Measurements from ENCODE around the gene ASAP2. TPM values are rescaled to one million over a fixed set of nuclear protein-coding genes. Genes with fewer than 3 reads are reported as not detected.

Gene ASAP2
- total RNA-seq, 1 donor from 2014 or later: 45.6 TPM

- Mint-ChIP-seq H3K27ac (no peak overlapping the region), H3K36me3 (peaks cover 13% of the 10 kb centered on the region), H3K27me3 (no peaks in the 10 kb centered on the region), H3K9me3 (no peaks in the 10 kb centered on the region), H3K4me3 (no peak overlapping the region), H3K4me1 (ENCODE audit: unreplicated experiment) (peaks cover 22% of the 10 kb centered on the region)
- no peak for TF ChIP-seq CTCF (conservative IDR thresholded peaks at IDR 0.05)
- DNase-seq (ENCODE audit: extremely low spot score, unreplicated experiment): no peak
Observed at GRCh38 chr2:9418746-9419145, 212.1 kb downstream of the ASAP2 start.

GRCh38 chr2:9419541-9419940 is 212.9 kb downstream of the ASAP2 start:
- TF ChIP-seq CTCF (conservative IDR thresholded peaks at IDR 0.05): no peak
- no peaks in the 10 kb centered on the region for H3K9me3 Mint-ChIP-seq
- peak overlapping the region; percentile 29 for H3K4me3 Mint-ChIP-seq
- DNase-seq (ENCODE audit: extremely low spot score, unreplicated experiment): no peak
- H3K27ac Mint-ChIP-seq: no peak overlapping the region
- H3K36me3 Mint-ChIP-seq: peaks cover 10% of the 10 kb centered on the region
- no peaks in the 10 kb centered on the region for H3K27me3 Mint-ChIP-seq
- peaks cover 22% of the 10 kb centered on the region for H3K4me1 Mint-ChIP-seq (ENCODE audit: unreplicated experiment)

- H3K27me3 Mint-ChIP-seq: no peaks in the 10 kb centered on the region
- peak overlapping the region; percentile 36 for H3K27ac Mint-ChIP-seq
- no peak for TF ChIP-seq CTCF (conservative IDR thresholded peaks at IDR 0.05)
- H3K4me1 Mint-ChIP-seq (ENCODE audit: unreplicated experiment): peaks cover 22% of the 10 kb centered on the region
- peaks cover 10% of the 10 kb centered on the region for H3K36me3 Mint-ChIP-seq
- no peak for DNase-seq (ENCODE audit: extremely low spot score, unreplicated experiment)
- no peaks in the 10 kb centered on the region for H3K9me3 Mint-ChIP-seq
- peak overlapping the region; percentile 54 for H3K4me3 Mint-ChIP-seq
Observed at GRCh38 chr2:9420495-9420894, 213.9 kb downstream of the ASAP2 start.

- H3K27me3 Mint-ChIP-seq: no peaks in the 10 kb centered on the region
- peak overlapping the region; percentile 84 for H3K27ac Mint-ChIP-seq
- no peak for TF ChIP-seq CTCF (conservative IDR thresholded peaks at IDR 0.05)
- no peak for DNase-seq (ENCODE audit: extremely low spot score, unreplicated experiment)
- peak overlapping the region; percentile 91 for H3K4me3 Mint-ChIP-seq
- H3K9me3 Mint-ChIP-seq: no peaks in the 10 kb centered on the region
- peaks cover 10% of the 10 kb centered on the region for H3K36me3 Mint-ChIP-seq
- peaks cover 22% of the 10 kb centered on the region for H3K4me1 Mint-ChIP-seq (ENCODE audit: unreplicated experiment)
Observed at GRCh38 chr2:9422321-9423099, 215.9 kb downstream of the ASAP2 start.

- Mint-ChIP-seq H3K9me3 (no peaks in the 10 kb centered on the region), H3K36me3 (peaks cover 4% of the 10 kb centered on the region), H3K27me3 (no peaks in the 10 kb centered on the region), H3K4me1 (ENCODE audit: unreplicated experiment) (peaks cover 22% of the 10 kb centered on the region), H3K4me3 (peak within 1 kb of the TSS; percentile 91), H3K27ac (peak within 1 kb of the TSS; percentile 84)
- peak; percentile 22 for TF ChIP-seq CTCF (conservative IDR thresholded peaks at IDR 0.05)
- DNase-seq (ENCODE audit: extremely low spot score, unreplicated experiment): peak; percentile 99
Observed at GRCh38 chr2:9423100-9423921, 216.7 kb downstream of the ASAP2 start, which contains the start of the genes CPSF3 and ITGB1BP1. CPSF3 (plus strand) TSS chr2:9423654; CDS start chr2:9423774, 120 bp downstream. ITGB1BP1 (minus strand) TSS chr2:9423528; CDS start chr2:9418697, 4,831 bp downstream.

Measured in type B pancreatic cell (in vitro differentiated cells).